Hepatocyte (in vitro differentiated cells): ENCODE data around the gene ADGRD1. TPM values are rescaled to one million over a fixed set of nuclear protein-coding genes. Genes with fewer than 3 reads are reported as not detected.

ENCODE experiments used
- DNase-seq: peaks from one replicate; pipeline ENCODE4 v3.0.0-alpha.2; 2016; ENCODE audit warnings: low spot score
- H2AFZ ChIP-seq: fragments of 200-600 bp; sonication (generic); 2 replicates; pipeline ENCODE4 v1.6.0; 2016; ENCODE audit warnings: antibody characterized with exemption, mild to moderate bottlenecking
- H3K27ac ChIP-seq: fragments of 200-600 bp; sonication (generic); 2 replicates; pipeline ENCODE4 v1.5.1; 2016; ENCODE audit warnings: mild to moderate bottlenecking
- H3K27me3 ChIP-seq: fragments of 200-600 bp; sonication (generic); 2 replicates; pipeline ENCODE4 v1.6.1; 2016
- H3K36me3 ChIP-seq: fragments of 200-600 bp; sonication (generic); replicated peaks from 2 replicates; pipeline ENCODE4 v1.5.1; 2016; ENCODE audit warnings: low read depth; ENCODE audit not compliant: insufficient read depth
- H3K4me1 ChIP-seq: fragments of 200-600 bp; sonication (generic); 2 replicates; pipeline ENCODE4 v1.5.1; 2016; ENCODE audit warnings: mild to moderate bottlenecking, moderate library complexity; ENCODE audit not compliant: insufficient read depth
- H3K4me2 ChIP-seq: fragments of 200-600 bp; sonication (generic); 2 replicates; pipeline ENCODE4 v1.6.0; 2016
- H3K4me3 ChIP-seq: fragments of 200-600 bp; sonication (generic); 2 replicates; pipeline ENCODE4 v1.5.1; 2016; ENCODE audit warnings: mild to moderate bottlenecking
- H3K79me2 ChIP-seq: fragments of 200-600 bp; sonication (generic); 2 replicates; pipeline ENCODE4 v1.6.0; 2017; ENCODE audit warnings: mild to moderate bottlenecking
- H3K9me2 ChIP-seq: fragments of 200-600 bp; sonication (generic); replicated peaks from 2 replicates; pipeline ENCODE4 v1.6.0; 2017; ENCODE audit warnings: mild to moderate bottlenecking; ENCODE audit not compliant: insufficient read depth
- H3K9me3 ChIP-seq: fragments of 200-600 bp; sonication (generic); 2 replicates; pipeline ENCODE4 v1.5.1; 2016; ENCODE audit warnings: low read depth, mild to moderate bottlenecking
- H4K20me1 ChIP-seq: fragments of 200-600 bp; sonication (generic); 2 replicates; pipeline ENCODE4 v1.6.0; 2016; ENCODE audit warnings: mild to moderate bottlenecking; ENCODE audit not compliant: insufficient read depth, poor library complexity, severe bottlenecking
- EZH2 ChIP-seq: fragments of 200-600 bp; sonication (generic); IDR thresholded peaks from 2 replicates; pipeline ENCODE4 v1.6.1; 2016; ENCODE audit warnings: antibody characterized with exemption, mild to moderate bottlenecking, borderline replicate concordance
- EZH2phosphoT487 ChIP-seq: fragments of 200-600 bp; sonication (generic); IDR thresholded peaks from one replicate; pipeline ENCODE4 v1.6.1; 2018; ENCODE audit warnings: antibody characterized with exemption, mild to moderate bottlenecking, low read depth, moderate library complexity; ENCODE audit not compliant: unreplicated experiment, severe bottlenecking
- WGBS: methylation state at CpG from one replicate; pipeline ENCODE4 v1.1.6; 2016; ENCODE audit warnings: low lambda C conversion rate; ENCODE audit errors: missing lambda C conversion rate; 5-methylcytosine and 5-hydroxymethylcytosine counted together
- polyA plus RNA-seq: library from polyadenylated mRNA; unstranded; fragments of >200 nt; fragmentation: Nextera tagmentation; extraction: Ambion mirVana; gene quantifications from 2 replicates; pipeline ENCODE4 v1.2.1, GENCODE V29; 2016
- total RNA-seq: library from RNA; depleted of rRNA; stranded (reverse); fragments of >200 nt; gene quantifications from 2 replicates; pipeline ENCODE4 v1.2.3, GENCODE V29; 2014
- TF ChIP-seq, protein P1 (sequence below): fragments of 200-600 bp; sonication (generic); IDR thresholded peaks from 2 replicates; pipeline ENCODE4 v1.5.1; 2016; ENCODE audit warnings: antibody characterized with exemption, mild to moderate bottlenecking; ENCODE audit not compliant: poor library complexity

Gene ADGRD1
- total and polyA plus RNA-seq, 2 experiments from 2014 or later = 18.1 to 18.5 TPM

DNA sequence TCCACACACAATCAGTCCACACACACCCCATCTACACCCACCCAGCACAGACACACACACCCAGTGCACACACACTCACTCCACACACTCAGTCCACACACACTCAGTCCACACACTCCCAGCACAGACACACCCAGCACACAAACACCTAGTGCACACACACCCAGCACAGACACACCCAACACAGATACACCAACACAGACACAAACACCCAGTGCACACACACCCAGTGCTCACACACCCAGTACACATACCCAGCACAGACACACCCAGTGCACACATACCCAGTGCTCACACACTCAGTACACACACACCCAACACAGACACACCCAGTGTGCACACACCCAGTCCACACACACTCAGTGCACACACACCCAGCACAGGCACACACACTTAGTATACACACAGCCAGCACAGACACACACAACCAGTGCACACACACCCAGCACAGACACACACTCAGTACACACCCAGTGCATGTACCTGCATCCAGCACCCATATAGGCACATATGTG, 63.8 kb downstream of the ADGRD1 start:
- H3K4me1 ChIP-seq = no peaks in the 10 kb centered on the region
- H3K4me3 ChIP-seq = no peak overlapping the region
- TF ChIP-seq EZH2phosphoT487 (no peak), EZH2 (no peak)
- TF ChIP-seq, protein P1, sequence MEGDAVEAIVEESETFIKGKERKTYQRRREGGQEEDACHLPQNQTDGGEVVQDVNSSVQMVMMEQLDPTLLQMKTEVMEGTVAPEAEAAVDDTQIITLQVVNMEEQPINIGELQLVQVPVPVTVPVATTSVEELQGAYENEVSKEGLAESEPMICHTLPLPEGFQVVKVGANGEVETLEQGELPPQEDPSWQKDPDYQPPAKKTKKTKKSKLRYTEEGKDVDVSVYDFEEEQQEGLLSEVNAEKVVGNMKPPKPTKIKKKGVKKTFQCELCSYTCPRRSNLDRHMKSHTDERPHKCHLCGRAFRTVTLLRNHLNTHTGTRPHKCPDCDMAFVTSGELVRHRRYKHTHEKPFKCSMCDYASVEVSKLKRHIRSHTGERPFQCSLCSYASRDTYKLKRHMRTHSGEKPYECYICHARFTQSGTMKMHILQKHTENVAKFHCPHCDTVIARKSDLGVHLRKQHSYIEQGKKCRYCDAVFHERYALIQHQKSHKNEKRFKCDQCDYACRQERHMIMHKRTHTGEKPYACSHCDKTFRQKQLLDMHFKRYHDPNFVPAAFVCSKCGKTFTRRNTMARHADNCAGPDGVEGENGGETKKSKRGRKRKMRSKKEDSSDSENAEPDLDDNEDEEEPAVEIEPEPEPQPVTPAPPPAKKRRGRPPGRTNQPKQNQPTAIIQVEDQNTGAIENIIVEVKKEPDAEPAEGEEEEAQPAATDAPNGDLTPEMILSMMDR = no peak
- no peaks in the 10 kb centered on the region for H4K20me1 ChIP-seq
- H3K9me2 ChIP-seq = no peaks in the 10 kb centered on the region
- H3K9me3 ChIP-seq = no peaks in the 10 kb centered on the region
- no peaks in the 10 kb centered on the region for H3K79me2 ChIP-seq
- H3K4me2 ChIP-seq = no peak overlapping the region
- H3K27me3 ChIP-seq = no peaks in the 10 kb centered on the region
- H3K36me3 ChIP-seq = no peaks in the 10 kb centered on the region
- no peak overlapping the region for H3K27ac ChIP-seq
- H2AFZ ChIP-seq = no peak overlapping the region
- DNase-seq = no peak

GRCh38 chr12:131018019-131018620, 64.4 kb downstream of the ADGRD1 start:
- Histone ChIP-seq H3K79me2 (no peaks in the 10 kb centered on the region), H3K4me2 (no peak overlapping the region), H3K4me1 (no peaks in the 10 kb centered on the region), H3K27me3 (no peaks in the 10 kb centered on the region), H3K36me3 (no peaks in the 10 kb centered on the region), H3K4me3 (no peak overlapping the region), H3K27ac (no peak overlapping the region), H3K9me3 (no peaks in the 10 kb centered on the region), H3K9me2 (no peaks in the 10 kb centered on the region), H2AFZ (no peak overlapping the region), H4K20me1 (no peaks in the 10 kb centered on the region)
- 79% methylated on average over 25 of the region's 28 CpGs for WGBS
- no peak for DNase-seq
- no peak for TF ChIP-seq EZH2
- TF ChIP-seq EZH2phosphoT487 = no peak
- TF ChIP-seq, protein P1 = no peak

GRCh38 chr12:131018808-131019397, 65.2 kb downstream of the ADGRD1 start:
- Histone ChIP-seq H3K9me3 (no peaks in the 10 kb centered on the region), H2AFZ (no peak overlapping the region), H3K4me3 (no peak overlapping the region), H3K4me1 (no peaks in the 10 kb centered on the region), H3K79me2 (no peaks in the 10 kb centered on the region), H3K4me2 (no peak overlapping the region), H4K20me1 (no peaks in the 10 kb centered on the region), H3K9me2 (no peaks in the 10 kb centered on the region), H3K27me3 (no peaks in the 10 kb centered on the region), H3K27ac (no peak overlapping the region), H3K36me3 (no peaks in the 10 kb centered on the region)
- DNase-seq = no peak
- TF ChIP-seq EZH2phosphoT487 = no peak
- TF ChIP-seq EZH2 = no peak
- TF ChIP-seq, protein P1 = no peak
- WGBS = 82% methylated on average over 16 of the region's 16 CpGs
